H9 (cell line): Measurements from ENCODE around the gene CCDC93. TPM values are rescaled to one million over a fixed set of nuclear protein-coding genes. Genes with fewer than 3 reads are reported as not detected.

Experiments used
- DNase-seq: peaks from one replicate; pipeline ENCODE4 v3.0.0-alpha.2; 2017
- H2AFZ ChIP-seq: one replicate; pipeline ENCODE4 v1.6.1; 2013; ENCODE audit warnings: mild to moderate bottlenecking, low read length, control low read depth, moderate library complexity
- H2AK5ac ChIP-seq: 2 replicates; pipeline ENCODE4 v1.6.1; 2013; ENCODE audit warnings: low read length, control low read depth, mixed read lengths; ENCODE audit not compliant: insufficient read length
- H2BK120ac ChIP-seq: one replicate; pipeline ENCODE4 v1.6.1; 2013; ENCODE audit warnings: low read depth, mild to moderate bottlenecking, low read length, control low read depth, inconsistent platforms; ENCODE audit not compliant: poor library complexity, severe bottlenecking
- H2BK12ac ChIP-seq: 2 replicates; pipeline ENCODE4 v1.6.1; 2013; ENCODE audit warnings: low read length, control low read depth, mixed read lengths, low read depth; ENCODE audit not compliant: insufficient read length
- H2BK15ac ChIP-seq: 2 replicates; pipeline ENCODE4 v1.6.1; 2013; ENCODE audit warnings: low read depth, low read length, control low read depth
- H2BK20ac ChIP-seq: one replicate; pipeline ENCODE4 v1.6.1; 2013; ENCODE audit warnings: low read depth, mild to moderate bottlenecking, low read length, control low read depth, inconsistent platforms; ENCODE audit not compliant: poor library complexity, severe bottlenecking
- H2BK5ac ChIP-seq: 2 replicates; pipeline ENCODE4 v1.6.1; 2013; ENCODE audit warnings: low read length, control low read depth, mixed read lengths; ENCODE audit not compliant: insufficient read length
- H3K14ac ChIP-seq: 2 replicates; pipeline ENCODE4 v1.6.1; 2013; ENCODE audit warnings: low read length, control low read depth; ENCODE audit not compliant: insufficient read depth
- H3K18ac ChIP-seq: 2 replicates; pipeline ENCODE4 v1.6.1; 2013; ENCODE audit warnings: low read depth, mild to moderate bottlenecking, mixed read lengths, low read length, control low read depth; ENCODE audit not compliant: insufficient read length
- H3K23ac ChIP-seq: 2 replicates; pipeline ENCODE4 v1.6.1; 2013; ENCODE audit warnings: low read length, control low read depth, mixed read lengths, low read depth; ENCODE audit not compliant: insufficient read length
- H3K23me2 ChIP-seq: 2 replicates; pipeline ENCODE4 v1.6.1; 2013; ENCODE audit warnings: low read depth, mild to moderate bottlenecking, mixed read lengths, low read length, control low read depth; ENCODE audit not compliant: insufficient read length, poor library complexity, severe bottlenecking
- H3K27ac ChIP-seq: 2 replicates; pipeline ENCODE4 v1.5.1; 2013; ENCODE audit warnings: low read length, control low read depth, mixed read lengths, low read depth; ENCODE audit not compliant: insufficient read length
- H3K27me3 ChIP-seq: 2 replicates; pipeline ENCODE4 v1.6.1; 2013; ENCODE audit warnings: low read length, control low read depth, inconsistent platforms; ENCODE audit not compliant: insufficient read depth
- H3K4ac ChIP-seq: 2 replicates; pipeline ENCODE4 v1.6.1; 2013; ENCODE audit warnings: low read depth, mild to moderate bottlenecking, control low read depth, inconsistent platforms, low read length, moderate library complexity
- H3K4me1 ChIP-seq: 2 replicates; pipeline ENCODE4 v1.6.1; 2013; ENCODE audit warnings: low read length, control low read depth, inconsistent platforms; ENCODE audit not compliant: insufficient read depth
- H3K4me2 ChIP-seq: 2 replicates; pipeline ENCODE4 v1.6.1; 2013; ENCODE audit warnings: low read length, control low read depth, mixed read lengths; ENCODE audit not compliant: insufficient read length, insufficient read depth
- H3K56ac ChIP-seq: 2 replicates; pipeline ENCODE4 v1.6.1; 2013; ENCODE audit warnings: low read depth, mild to moderate bottlenecking, mixed read lengths, low read length, control low read depth; ENCODE audit not compliant: insufficient read length
- H3K79me1 ChIP-seq: 2 replicates; pipeline ENCODE4 v1.6.1; 2013; ENCODE audit warnings: low read depth, mild to moderate bottlenecking, moderate library complexity, low read length, control low read depth, inconsistent platforms; ENCODE audit not compliant: insufficient read depth, poor library complexity, severe bottlenecking
- H3K79me2 ChIP-seq: 2 replicates; pipeline ENCODE4 v1.6.1; 2013; ENCODE audit warnings: low read length, control low read depth, inconsistent platforms; ENCODE audit not compliant: insufficient read depth
- H3K9ac ChIP-seq: 2 replicates; pipeline ENCODE4 v1.6.1; 2013; ENCODE audit warnings: low read length, control low read depth, mixed read lengths; ENCODE audit not compliant: insufficient read length; ENCODE audit errors: extremely low read depth
- H3K9me3 ChIP-seq: one replicate; pipeline ENCODE4 v1.6.1; 2013; ENCODE audit warnings: low read depth, low read length, inconsistent platforms; ENCODE audit not compliant: control insufficient read depth
- H3T11ph ChIP-seq: one replicate; pipeline ENCODE4 v1.6.1; 2013; ENCODE audit warnings: mild to moderate bottlenecking, low read length, control low read depth, inconsistent platforms
- H4K20me1 ChIP-seq: one replicate; pipeline ENCODE4 v1.6.1; 2013; ENCODE audit not compliant: control insufficient read depth, insufficient read length, insufficient read depth
- H4K5ac ChIP-seq: 2 replicates; pipeline ENCODE4 v1.6.1; 2013; ENCODE audit warnings: low read depth, mild to moderate bottlenecking, mixed read lengths, low read length, control low read depth; ENCODE audit not compliant: insufficient read length
- H4K8ac ChIP-seq: replicated peaks from 2 replicates; pipeline ENCODE4 v1.6.1; 2013; ENCODE audit warnings: low read length, control low read depth, mixed read lengths, low read depth; ENCODE audit not compliant: insufficient read length
- H4K91ac ChIP-seq: 2 replicates; pipeline ENCODE4 v1.6.1; 2013; ENCODE audit warnings: low read depth, mild to moderate bottlenecking, moderate library complexity, mixed read lengths, low read length, control low read depth; ENCODE audit not compliant: insufficient read length
- H3K27ac Mint-ChIP-seq, 3 experiments: 2 replicates in 2 of 3; 3 replicates in 1 of 3; pipeline ENCODE4 v1.8.0; 2020 to 2021; ENCODE audit warnings: mixed read lengths in 3 of 3, mild to moderate bottlenecking in 1 of 3, moderate library complexity in 1 of 3
- H3K27me3 Mint-ChIP-seq: 2 replicates; pipeline ENCODE4 v1.8.0; 2021; ENCODE audit warnings: low read depth, mild to moderate bottlenecking, moderate library complexity, mixed read lengths
- H3K36me3 Mint-ChIP-seq, 3 experiments: 2 replicates in 2 of 3; 3 replicates in 1 of 3; pipeline ENCODE4 v1.8.0; 2020 to 2021; ENCODE audit warnings: low read depth in 3 of 3, mixed read lengths in 3 of 3; ENCODE audit not compliant: insufficient read depth in 1 of 3
- H3K4me1 Mint-ChIP-seq, 2 experiments: 2 replicates each; pipeline ENCODE4 v1.8.0; 2020; ENCODE audit warnings: mixed read lengths in 2 of 2
- H3K4me3 Mint-ChIP-seq, 2 experiments: 2 replicates in 1 of 2; 3 replicates in 1 of 2; pipeline ENCODE4 v1.8.0; 2020 to 2021; ENCODE audit warnings: mild to moderate bottlenecking in 2 of 2, mixed read lengths in 2 of 2, moderate library complexity in 1 of 2
- H3K9me3 Mint-ChIP-seq, 2 experiments: 2 replicates in 1 of 2; 3 replicates in 1 of 2; pipeline ENCODE4 v1.8.0; 2020; ENCODE audit warnings: mild to moderate bottlenecking in 2 of 2, mixed read lengths in 2 of 2, moderate library complexity in 1 of 2
- CTCF ChIP-seq: fragments of 200-600 bp; sonication (generic); conservative IDR thresholded peaks from 3 replicates; pipeline ENCODE4 v1.8.0; 2021; ENCODE audit warnings: antibody characterized with exemption, mild to moderate bottlenecking
- WGBS: extraction: QIAGEN DNeasy Blood & Tissue Kit; methylation state at CpG from one replicate; pipeline ENCODE4 v1.1.7; 2013; ENCODE audit warnings: missing lambda C conversion rate, low lambda C conversion rate, mixed read lengths; ENCODE audit not compliant: insufficient read length; ENCODE audit errors: extremely low coverage; 5-methylcytosine and 5-hydroxymethylcytosine counted together
- total RNA-seq: library from RNA; stranded (reverse); gene quantifications from 2 replicates; pipeline ENCODE4 v1.2.1, GENCODE V29; 2021

CCDC93 gene
- total RNA-seq, 1 experiment from 2014 or later = 16.4 TPM

- Histone ChIP-seq H3T11ph (no peak overlapping the region), H4K91ac (no peak overlapping the region), H4K5ac (no peak overlapping the region), H2BK12ac (no peak overlapping the region), H3K4ac (no peak overlapping the region), H2BK20ac (no peak overlapping the region), H3K9ac (no peak overlapping the region), H3K56ac (no peak overlapping the region), H3K23me2 (no peaks in the 10 kb centered on the region), H2AFZ (no peak overlapping the region), H4K20me1 (no peaks in the 10 kb centered on the region), H2AK5ac (no peak overlapping the region), H3K27ac (no peak overlapping the region), H3K14ac (no peak overlapping the region), H3K18ac (no peak overlapping the region), H3K79me1 (no peaks in the 10 kb centered on the region), H3K4me1 (no peaks in the 10 kb centered on the region; the same call in 1 of the 2 replicates), H3K4me2 (no peak overlapping the region), H2BK120ac (no peak overlapping the region), H2BK15ac (no peak overlapping the region), H3K79me2 (no peaks in the 10 kb centered on the region), H3K27me3 (no peaks in the 10 kb centered on the region), H2BK5ac (no peak overlapping the region), H3K9me3 (no peaks in the 10 kb centered on the region), H4K8ac (no peak overlapping the region), H3K23ac (no peak overlapping the region)
- H3K27ac Mint-ChIP-seq = peak overlapping the region; percentile 23 to 89 (median 76); a peak in 5 of 7 replicates
- H3K36me3 Mint-ChIP-seq = peaks cover 5 to 37% (median 20%) of the 10 kb centered on the region in 3 experiments; a peak in 6 of 7 replicates
- no peak overlapping the region for H3K4me3 Mint-ChIP-seq
- no CpG with 5 or more reads among the region's 3 CpGs for WGBS
- no peak for TF ChIP-seq CTCF
- DNase-seq = no peak
- no peaks in the 10 kb centered on the region for H3K27me3 Mint-ChIP-seq
- peaks cover 5 to 13% of the 10 kb centered on the region in 2 experiments; a peak in 3 of 4 replicates for H3K4me1 Mint-ChIP-seq
- no peaks in the 10 kb centered on the region for H3K9me3 Mint-ChIP-seq
Observed at GRCh38 chr2:117977696-117978095, 36.2 kb downstream of the CCDC93 start.
